Left lobe of liver (tissue), 2 donors: ENCODE measurements around the gene STARD3. TPM values are rescaled to one million over a fixed set of nuclear protein-coding genes. Genes with fewer than 3 reads are reported as not detected.

Experiments used
- ATAC-seq: fragments of 200-7000 bp; cut with Tn5 transposase; one replicate; pipeline ENCODE4 v1.9.1; 2020; ENCODE audit warnings: mild to moderate bottlenecking, moderate library complexity
- DNase-seq: peaks from one replicate; pipeline ENCODE4 v3.0.0-alpha.2; 2020; ENCODE audit warnings: low spot score
- total RNA-seq: library from RNA; stranded (reverse); gene quantifications from one replicate; pipeline ENCODE4 v1.2.1, GENCODE V29; 2021
- donor health status: DM: no; HTN: no; CAD: no; lungs with moderate emphysema.
- donor health status: DM: no; HTN: yes; CAD: no.

STARD3 gene
- total RNA-seq, 1 donor from 2014 or later: 27.3 TPM

DNA sequence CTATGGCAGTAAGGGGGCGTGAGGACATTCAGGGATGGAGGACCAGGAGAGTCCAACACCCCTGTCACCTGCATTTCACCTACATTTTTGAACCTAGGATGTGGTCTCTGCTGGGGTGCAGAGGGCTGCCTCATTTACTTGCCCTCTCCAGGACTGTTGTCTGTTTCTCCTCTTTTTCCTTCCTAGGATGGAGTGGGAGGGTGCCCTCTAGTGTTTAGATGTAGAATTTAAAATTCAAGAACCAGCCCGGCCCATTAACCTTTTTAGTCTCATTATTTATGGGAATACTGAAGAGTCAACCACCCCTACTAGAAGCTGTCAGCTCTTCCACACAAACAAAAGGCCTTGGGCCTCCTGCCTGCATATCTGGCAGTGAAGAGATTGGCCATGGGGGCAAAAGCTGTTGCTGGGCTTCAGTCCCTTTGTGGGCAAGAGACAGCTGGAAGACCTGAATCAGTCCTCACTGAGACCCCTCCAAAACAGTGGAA lies 2.5 kb upstream of the STARD3 start:
- peak; percentile 46 for ATAC-seq
- DNase-seq: no peak

- DNase-seq (no peak), ATAC-seq (no peak)
These were observed 1.2 kb upstream of the STARD3 start for GRCh38 chr17:39635614-39636176.

- DNase-seq (no peak), ATAC-seq (no peak)
These were observed 387 bp upstream of the STARD3 start for GRCh38 chr17:39636587-39636926.

- DNase-seq (no peak), ATAC-seq (no peak)
These were observed 1.4 kb downstream of the STARD3 start for GRCh38 chr17:39638317-39638716.

GRCh38 chr17:39639043-39639442 lies 2.1 kb downstream of the STARD3 start:
- DNase-seq: no peak
- ATAC-seq: no peak

GRCh38 chr17:39639566-39640458 lies 2.9 kb downstream of the STARD3 start:
- no peak for ATAC-seq
- no peak for DNase-seq

DNA sequence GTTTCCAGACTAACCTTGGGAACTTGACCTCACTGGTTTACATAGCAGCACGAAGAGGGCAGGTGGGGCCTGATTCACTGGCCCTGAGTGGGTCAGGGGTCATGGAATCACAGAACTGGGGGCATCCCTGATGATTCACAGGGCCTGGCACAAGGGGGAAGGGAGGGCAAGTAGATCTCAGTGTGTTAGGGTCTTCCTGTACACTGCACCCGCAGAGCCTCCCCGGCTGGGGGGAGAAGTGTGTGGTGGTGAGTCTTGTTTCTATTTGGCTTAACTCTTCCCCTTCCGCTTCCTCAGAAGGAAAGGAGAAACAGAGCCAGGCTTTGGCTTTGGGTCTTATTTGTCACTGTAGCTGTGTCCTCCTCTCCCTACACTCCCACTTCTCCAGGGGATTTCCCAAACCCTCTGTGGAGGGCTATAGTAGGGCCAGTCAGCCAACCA lies 3.7 kb downstream of the STARD3 start:
- ATAC-seq (no peak), DNase-seq (no peak)

GRCh38 chr17:39641097-39641496 lies 4.2 kb downstream of the STARD3 start:
- ATAC-seq (no peak), DNase-seq (no peak)

DNA sequence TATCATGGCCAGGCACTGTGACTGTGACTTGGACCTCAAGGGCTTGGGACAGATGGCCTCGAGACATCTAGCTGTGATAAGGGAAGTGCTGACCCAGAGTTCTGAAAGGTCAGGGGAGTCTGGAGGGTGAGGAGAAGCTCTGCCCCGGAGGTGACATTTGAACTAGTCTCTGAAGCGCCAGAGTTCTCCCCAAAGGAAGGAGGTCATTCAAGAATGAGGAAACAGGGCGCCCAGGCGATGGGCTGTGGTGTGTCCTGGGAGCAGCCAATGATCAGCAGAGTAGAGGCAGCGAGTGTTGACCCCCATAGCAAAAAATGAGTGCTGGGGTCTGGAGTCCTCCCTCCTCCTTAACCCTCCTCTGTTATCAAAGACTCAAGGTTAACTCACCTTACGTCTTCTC lies 4.9 kb downstream of the STARD3 start:
- ATAC-seq: no peak
- no peak for DNase-seq

- DNase-seq: no peak
- ATAC-seq: no peak
These were observed 5.5 kb downstream of the STARD3 start for GRCh38 chr17:39642291-39643074.

- no peak for ATAC-seq
- no peak for DNase-seq
These were observed 6.3 kb downstream of the STARD3 start for GRCh38 chr17:39643271-39643670.

- ATAC-seq (no peak), DNase-seq (no peak)
These were observed 10.3 kb downstream of the STARD3 start for GRCh38 chr17:39647256-39647655.

GRCh38 chr17:39648616-39649366 lies 11.8 kb downstream of the STARD3 start:
- ATAC-seq (no peak), DNase-seq (no peak)

GRCh38 chr17:39650121-39650579 lies 13.2 kb downstream of the STARD3 start:
- ATAC-seq: no peak
- no peak for DNase-seq

- ATAC-seq (no peak), DNase-seq (no peak)
These were observed 15.1 kb downstream of the STARD3 start for GRCh38 chr17:39651923-39652586.

DNA sequence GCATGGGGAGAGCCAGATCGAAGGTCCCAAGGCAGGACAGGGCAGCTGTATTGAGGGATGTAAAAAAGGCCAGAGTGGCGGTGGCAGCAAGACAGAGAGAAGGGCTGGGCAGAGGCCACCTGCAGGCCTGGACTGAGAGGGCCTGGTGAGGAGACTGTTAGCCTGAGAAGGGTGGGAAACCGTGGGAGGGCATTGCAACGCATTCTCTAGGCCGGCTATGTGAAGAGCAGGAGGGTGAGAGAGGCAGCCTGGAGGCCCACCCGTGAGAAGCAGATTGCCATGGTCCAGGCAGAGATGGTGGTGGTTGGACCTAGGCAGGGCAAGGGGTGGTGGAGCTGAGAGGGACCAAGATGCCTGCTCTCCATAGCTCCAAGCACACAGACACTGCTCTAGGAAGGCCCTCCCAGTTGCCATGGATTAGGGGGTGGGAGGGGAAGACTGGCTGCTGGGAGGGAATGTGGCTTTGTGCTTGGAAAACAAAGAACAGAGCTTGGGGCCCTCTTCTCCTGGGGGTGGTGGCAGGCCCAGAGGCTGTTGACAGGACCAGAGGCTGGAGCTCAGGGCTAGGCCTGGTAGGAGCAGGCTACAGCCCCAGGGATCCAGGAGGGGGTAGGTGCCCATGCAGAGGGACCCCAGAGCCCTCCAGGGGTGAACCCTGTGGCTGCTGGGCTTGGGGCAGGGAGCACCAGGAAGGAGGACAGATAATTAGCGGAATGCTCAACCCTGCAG lies 15.8 kb downstream of the STARD3 start:
- ATAC-seq (peak; percentile 15), DNase-seq (no peak)

- DNase-seq (no peak), ATAC-seq (no peak)
These were observed 16.3 kb downstream of the STARD3 start for GRCh38 chr17:39653316-39653661.

- DNase-seq (no peak), ATAC-seq (peak; percentile 82)
These were observed 16.9 kb downstream of the STARD3 start for GRCh38 chr17:39653662-39654331.

DNA sequence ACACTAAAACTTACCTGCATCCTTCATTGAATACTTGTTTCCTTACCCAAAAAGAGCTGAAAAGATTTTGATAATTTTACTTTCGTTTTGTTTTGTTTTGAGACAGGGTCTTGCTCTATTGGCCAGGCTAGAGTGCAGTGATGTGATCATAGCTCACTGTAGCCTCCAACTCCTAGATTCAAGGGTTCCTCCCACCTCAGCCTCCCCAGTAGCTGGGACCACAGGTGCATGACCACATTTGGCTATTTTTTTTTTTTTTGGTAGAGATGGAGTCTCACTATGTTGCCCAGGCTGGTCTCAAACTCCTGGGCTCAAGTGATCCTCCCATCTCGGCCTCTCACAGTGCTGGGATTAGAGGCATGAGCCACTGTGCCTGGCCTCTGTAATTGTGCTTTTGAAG lies 18.2 kb downstream of the STARD3 start:
- DNase-seq (no peak), ATAC-seq (no peak)
